GM18508 (cell line): ENCODE data around the gene POTEG.
"Not testable (repeated sequence)": the region's sequence is repeated elsewhere in the genome, so short reads cannot be mapped to it uniquely, and the experiment has no call there.

ENCODE experiments used
- ATAC-seq: cut with Tn5 transposase; IDR thresholded peaks from one replicate; pipeline ENCODE4 v1.9.1; 2021; ENCODE audit warnings: moderate number of reproducible peaks; ENCODE audit not compliant: insufficient read depth, unreplicated experiment

Gene POTEG

GRCh38 chr14:19434241-19434640 lies at the start of gene POTEG:
Gene POTEG (minus strand): TSS chr14:19434341. CDS start chr14:19434289, 52 bp downstream.
- ATAC-seq, result not testable (repeated sequence)

- not testable (repeated sequence) for ATAC-seq
Observed at GRCh38 chr14:19482093-19482492, 48.0 kb upstream of the POTEG start.

GRCh38 chr14:19481421-19481820 lies 47.3 kb upstream of the POTEG start:
- not testable (repeated sequence) for ATAC-seq

- not testable (repeated sequence) for ATAC-seq
Observed at GRCh38 chr14:19480491-19480890, 46.4 kb upstream of the POTEG start.

GRCh38 chr14:19445761-19446160 lies 11.6 kb upstream of the POTEG start:
- not testable (repeated sequence) for ATAC-seq

- not testable (repeated sequence) for ATAC-seq
Observed at GRCh38 chr14:19439826-19440225, 5.7 kb upstream of the POTEG start.

- peak; percentile 78 for ATAC-seq
Observed at GRCh38 chr14:19439219-19439618, 5.1 kb upstream of the POTEG start.

GRCh38 chr14:19437126-19437443 lies 2.9 kb upstream of the POTEG start:
- not testable (repeated sequence) for ATAC-seq

- ATAC-seq, result not testable (repeated sequence)
Observed at GRCh38 chr14:19436311-19437125, 2.4 kb upstream of the POTEG start.

- not testable (repeated sequence) for ATAC-seq
Observed at GRCh38 chr14:19435852-19436251, 1.7 kb upstream of the POTEG start.

GRCh38 chr14:19434891-19435290 lies 750 bp upstream of the POTEG start:
- not testable (repeated sequence) for ATAC-seq

GRCh38 chr14:19433765-19434164 lies 376 bp downstream of the POTEG start:
- ATAC-seq, result not testable (repeated sequence)

- ATAC-seq, result not testable (repeated sequence)
Observed at GRCh38 chr14:19408519-19408918, 25.6 kb downstream of the POTEG start.

- not testable (repeated sequence) for ATAC-seq
Observed at GRCh38 chr14:19402097-19402496, 32.0 kb downstream of the POTEG start.

GRCh38 chr14:19394727-19395126 lies 39.4 kb downstream of the POTEG start:
- not testable (repeated sequence) for ATAC-seq

GRCh38 chr14:19390230-19390629 lies 43.9 kb downstream of the POTEG start:
- not testable (repeated sequence) for ATAC-seq

- ATAC-seq, result not testable (repeated sequence)
Observed at GRCh38 chr14:19388741-19389140, 45.4 kb downstream of the POTEG start.

- not testable (repeated sequence) for ATAC-seq
Observed at GRCh38 chr14:19386996-19387395, 47.1 kb downstream of the POTEG start.

GRCh38 chr14:19386309-19386708 lies 47.8 kb downstream of the POTEG start:
- not testable (repeated sequence) for ATAC-seq

- ATAC-seq, result not testable (repeated sequence)
Observed at GRCh38 chr14:19384088-19384781, 49.9 kb downstream of the POTEG start.

GRCh38 chr14:19383008-19383584 lies 51.0 kb downstream of the POTEG start:
- not testable (repeated sequence) for ATAC-seq
